GM21515 (cell line): ENCODE measurements around the gene PRM1.
A peak's percentile ranks its signal among the peaks of the same experiment; 100 is the strongest.
"Not testable (repeated sequence)": the region's sequence is repeated elsewhere in the genome, so short reads cannot be mapped to it uniquely, and the experiment has no call there.

Experiments
- ATAC-seq: cut with Tn5 transposase; IDR thresholded peaks from one replicate; pipeline ENCODE4 v1.9.1; 2021; ENCODE audit not compliant: unreplicated experiment

PRM1 gene

DNA sequence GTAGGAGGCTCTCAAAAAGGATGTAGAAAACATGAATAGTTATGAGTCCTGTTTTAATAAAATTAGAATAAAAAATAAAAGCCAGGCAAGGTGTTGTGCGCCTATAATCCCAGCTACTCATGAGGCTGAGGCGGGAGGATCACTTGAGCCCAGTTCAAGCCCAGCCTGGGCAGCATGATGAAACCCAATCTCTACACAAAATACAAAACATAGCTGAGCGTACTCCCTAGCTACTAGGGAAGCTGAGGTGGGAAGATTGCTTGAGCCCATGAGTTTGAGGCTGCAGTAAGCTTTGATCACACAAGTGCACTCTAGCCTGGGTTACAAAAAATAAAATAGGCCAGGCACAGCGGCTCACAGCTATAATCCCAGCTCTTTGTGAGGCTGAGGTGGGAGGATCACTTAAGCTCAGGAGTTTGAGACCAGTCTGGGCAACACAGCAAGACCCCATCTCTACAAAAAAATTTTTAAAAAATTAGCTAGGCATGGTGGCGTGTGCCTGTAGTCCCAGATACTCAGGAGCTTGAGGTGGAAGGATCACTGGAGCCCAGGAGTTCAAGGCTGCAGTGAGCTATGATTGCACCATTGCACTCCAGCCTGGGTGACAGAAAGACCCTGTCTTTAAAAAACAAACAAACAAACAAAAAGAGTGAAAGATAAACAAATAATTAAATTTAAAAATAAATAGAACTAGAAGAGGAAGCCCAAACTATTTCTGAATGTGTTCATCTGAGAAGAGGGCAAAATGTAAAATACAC, 17.2 kb upstream of the PRM1 start:
- ATAC-seq: no peak

DNA sequence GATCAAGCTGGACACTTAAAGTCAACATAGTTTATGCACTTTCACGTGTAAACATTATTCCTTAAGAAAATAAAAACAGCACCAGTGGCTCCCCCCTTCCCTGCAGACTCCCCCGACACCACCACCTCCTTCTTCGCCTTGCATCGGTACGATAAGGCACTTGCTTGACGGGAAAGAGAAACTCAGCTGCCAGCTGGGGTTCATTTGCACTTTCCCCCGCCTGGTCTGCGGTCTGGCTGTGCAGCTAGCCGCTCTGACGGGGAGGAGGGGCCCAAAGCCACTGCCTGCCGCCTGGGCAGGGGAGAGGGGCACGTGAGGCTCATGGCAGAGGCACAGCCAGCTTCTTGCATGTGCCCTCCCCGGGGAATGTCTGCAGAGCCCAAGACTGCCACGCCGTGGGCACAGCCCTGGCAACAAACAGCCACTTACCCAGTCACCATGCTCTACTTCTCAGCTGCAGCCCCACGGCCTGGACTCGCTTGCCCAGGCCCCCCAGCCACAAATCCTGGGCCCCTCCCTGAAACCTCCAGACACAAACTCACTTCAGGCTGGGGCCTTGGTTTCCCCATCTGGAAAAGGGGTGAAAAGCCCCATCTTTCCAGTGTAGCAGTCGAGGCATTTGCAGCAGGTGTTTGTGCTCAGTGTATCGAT, 16.5 kb upstream of the PRM1 start:
- ATAC-seq: peak; percentile 66

- peak; percentile 19 for ATAC-seq
These were observed 15.8 kb upstream of the PRM1 start for GRCh38 chr16:11296706-11297491.

GRCh38 chr16:11296351-11296705, 15.2 kb upstream of the PRM1 start:
- ATAC-seq: no peak

DNA sequence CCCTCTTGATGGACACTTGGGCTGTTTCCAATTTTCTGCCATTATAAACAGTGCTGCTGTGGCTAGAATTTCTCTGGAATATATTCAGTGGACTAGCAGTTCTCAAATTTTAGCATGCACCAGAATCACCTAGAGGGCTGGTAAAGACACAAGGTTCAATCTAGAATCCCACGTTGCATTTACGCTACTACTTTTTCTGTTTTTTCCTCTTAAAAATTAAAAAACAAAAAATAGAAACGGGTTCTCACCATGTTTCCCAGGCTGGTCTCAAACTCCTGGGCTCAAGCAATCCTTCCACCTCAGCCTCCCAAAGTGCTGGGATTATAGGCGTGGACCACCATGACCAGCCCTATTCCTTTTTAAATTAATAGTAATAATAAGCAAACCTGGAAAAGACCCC, 14.5 kb upstream of the PRM1 start:
- ATAC-seq: no peak

DNA sequence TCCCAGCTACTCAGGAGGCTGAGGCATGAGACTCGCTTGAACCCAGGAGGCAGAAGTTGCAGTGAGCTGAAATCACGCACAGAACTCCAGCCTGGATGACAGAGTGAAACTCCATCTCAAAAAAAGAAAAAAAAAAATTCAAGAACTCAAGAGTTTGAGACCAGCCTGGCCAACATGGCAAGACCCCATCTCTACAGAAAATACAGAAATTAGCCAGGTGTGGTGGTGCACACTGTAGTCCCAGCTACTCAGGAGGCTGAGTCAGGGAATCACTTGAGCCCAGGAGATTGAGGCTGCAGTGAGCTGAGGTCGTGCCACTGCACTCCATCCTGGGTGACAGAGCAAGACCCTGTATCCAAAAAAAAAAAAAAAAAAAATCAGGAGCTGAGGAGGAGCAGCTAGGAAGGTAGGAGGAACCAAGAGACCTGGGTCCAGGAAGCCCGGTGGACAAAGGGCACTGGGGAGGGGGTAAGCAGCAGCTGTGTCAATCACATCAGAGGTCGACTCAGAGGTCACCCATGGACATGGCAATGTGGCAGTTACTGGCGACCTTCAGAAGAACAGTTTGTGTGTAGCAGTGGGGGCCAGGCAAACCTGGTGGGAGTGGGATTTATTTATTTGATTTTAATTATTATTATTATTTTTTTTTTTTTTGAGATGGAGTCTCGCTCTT, 11.1 kb upstream of the PRM1 start:
- ATAC-seq: no peak

- ATAC-seq: no peak
These were observed 10.1 kb upstream of the PRM1 start for GRCh38 chr16:11291091-11291703.

- no peak for ATAC-seq
These were observed 9.2 kb upstream of the PRM1 start for GRCh38 chr16:11290102-11290893.

DNA sequence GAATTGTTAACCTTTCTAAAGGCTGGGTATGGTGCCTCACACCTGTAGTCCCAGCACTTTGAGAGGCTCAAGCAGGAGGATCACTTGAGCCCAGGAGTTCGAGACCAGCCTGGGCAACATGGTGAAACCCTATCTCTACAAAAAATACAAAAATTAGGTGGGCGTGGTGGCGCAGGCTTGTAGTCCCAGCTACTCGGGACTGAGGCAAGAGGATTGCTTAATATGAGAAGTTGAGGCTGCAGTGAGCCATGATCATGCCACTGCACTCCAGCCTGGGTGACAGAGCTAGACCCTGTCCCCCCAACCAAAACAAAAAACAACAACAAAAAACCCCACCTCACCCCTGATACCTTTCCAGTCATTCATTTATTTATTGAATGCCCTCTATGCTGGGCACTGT, 8.6 kb upstream of the PRM1 start:
- ATAC-seq: not testable (repeated sequence)

- no peak for ATAC-seq
These were observed 8.1 kb upstream of the PRM1 start for GRCh38 chr16:11289202-11289601.

DNA sequence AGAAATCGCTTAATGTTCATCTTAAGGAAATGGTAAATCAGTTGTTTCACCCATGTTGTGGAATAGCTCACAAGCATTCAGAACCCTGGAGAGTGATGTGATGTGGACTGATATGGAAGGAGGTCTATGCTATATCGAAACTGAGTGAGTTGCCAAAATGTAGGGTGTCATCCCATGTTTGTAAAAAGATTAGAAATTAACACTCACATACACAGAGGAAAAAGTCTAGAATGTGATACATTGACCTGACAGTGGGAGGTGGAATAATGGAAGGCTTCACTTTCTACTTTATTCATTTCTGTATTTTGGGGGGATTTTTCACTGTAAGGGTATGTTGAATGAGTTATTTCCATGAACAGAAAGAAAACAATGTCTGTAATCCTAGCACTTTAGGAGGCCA, 4.7 kb upstream of the PRM1 start:
- ATAC-seq: no peak

- no peak for ATAC-seq
These were observed 2.7 kb upstream of the PRM1 start for GRCh38 chr16:11283820-11284248.

GRCh38 chr16:11278681-11279628, 2.2 kb downstream of the PRM1 start:
- ATAC-seq: no peak

GRCh38 chr16:11277607-11278337, 3.4 kb downstream of the PRM1 start:
- no peak for ATAC-seq

DNA sequence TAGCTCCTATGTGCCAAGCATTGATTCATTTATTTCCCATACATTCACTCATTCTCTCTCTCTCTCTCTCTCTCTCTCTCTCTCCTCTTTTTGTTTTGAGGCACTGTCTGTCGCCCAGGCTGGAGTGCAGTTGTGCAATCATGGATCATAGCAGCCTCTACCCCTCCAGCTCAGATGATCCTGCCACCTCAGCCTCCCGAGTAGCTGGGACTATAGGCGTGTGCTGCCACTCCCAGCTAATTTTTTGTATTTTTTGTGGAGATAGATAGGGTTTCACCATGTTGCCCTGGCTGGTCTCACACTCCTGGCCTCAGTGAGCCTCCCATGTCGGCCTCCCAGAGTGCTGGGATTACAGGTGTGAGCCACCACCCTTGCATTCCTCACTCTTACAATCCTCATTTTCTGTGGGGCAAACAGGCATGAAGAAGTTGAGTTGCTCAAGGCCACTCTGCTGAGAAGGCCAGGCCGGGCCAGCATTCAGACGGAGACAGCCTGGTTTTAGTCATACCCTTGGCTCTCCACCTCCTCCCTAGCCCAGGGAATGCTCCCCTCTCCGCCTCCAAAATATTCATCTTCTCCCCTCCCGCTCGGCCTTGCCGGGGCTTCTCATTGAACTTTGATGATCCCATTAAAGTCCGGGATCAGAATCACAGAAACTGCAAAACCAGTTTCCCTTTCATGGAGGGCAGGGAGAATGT, 4.1 kb downstream of the PRM1 start:
- ATAC-seq: no peak

DNA sequence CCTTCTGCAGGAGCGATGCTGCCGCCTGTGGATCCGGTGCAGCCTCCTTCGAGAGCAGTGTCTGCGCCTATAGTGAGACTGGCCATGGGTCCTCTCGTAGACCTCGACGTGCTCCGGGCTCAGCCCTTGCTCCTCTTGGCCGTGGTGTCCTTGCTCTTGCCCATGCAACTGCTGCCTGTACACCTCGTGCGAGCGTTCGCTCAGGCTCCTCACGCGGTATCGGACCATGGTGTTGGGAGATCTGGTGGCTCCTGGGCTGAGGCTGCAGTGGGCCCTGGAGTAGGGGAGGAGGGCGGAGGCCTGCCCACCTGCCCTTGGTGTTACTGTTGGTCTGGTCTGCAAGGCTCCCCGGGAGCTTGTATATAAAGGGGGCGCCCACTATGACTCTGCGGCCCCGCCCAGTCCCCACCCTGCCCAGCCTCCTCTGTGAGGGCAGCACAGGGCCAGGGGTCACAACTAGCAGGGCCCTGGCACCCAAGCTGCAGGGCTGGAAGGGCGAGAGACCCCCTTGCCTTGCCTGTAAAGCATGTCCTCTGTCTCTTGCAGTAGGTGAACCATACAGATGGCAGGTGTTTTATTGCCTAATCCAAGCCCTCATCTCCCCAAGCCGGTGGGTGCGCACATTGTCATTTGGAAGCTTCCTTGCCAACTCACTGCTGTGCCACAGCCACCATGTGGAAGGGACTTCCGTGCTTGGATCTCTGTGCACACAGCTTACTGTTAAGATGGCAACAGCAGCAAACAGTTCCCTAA, 4.8 kb downstream of the PRM1 start, which contains the start of gene PRM2:
TSS of gene PRM2 (minus strand) at position 338 of the 753 bp plus-strand sequence. CDS start at position 228, 110 bp downstream.
- no peak for ATAC-seq

- no peak for ATAC-seq
These were observed 6.2 kb downstream of the PRM1 start for GRCh38 chr16:11274964-11275363.
